HL-60 (cell line): ENCODE measurements around the gene CHURC1.

Experiments used
- GABPA ChIP-seq: IDR thresholded peaks from 2 replicates; pipeline ENCODE4 v1.6.1; 2012; ENCODE audit warnings: low read depth
- POLR2AphosphoS5 ChIP-seq: IDR thresholded peaks from 2 replicates; pipeline ENCODE4 v1.6.1; 2012; ENCODE audit warnings: low read depth
- SPI1 ChIP-seq: IDR thresholded peaks from 2 replicates; pipeline ENCODE4 v1.6.1; 2012; ENCODE audit warnings: low read depth, mild to moderate bottlenecking, borderline replicate concordance
- TF ChIP-seq, protein P1 (sequence below): IDR thresholded peaks from one replicate; pipeline ENCODE4 v1.5.1; 2011; ENCODE audit warnings: low read length, control low read depth, inconsistent platforms; ENCODE audit not compliant: insufficient read depth
- TF ChIP-seq, protein P2 (sequence below): IDR thresholded peaks from 2 replicates; pipeline ENCODE4 v1.6.1; 2012; ENCODE audit warnings: low read depth; ENCODE audit not compliant: insufficient replicate concordance

DNA sequence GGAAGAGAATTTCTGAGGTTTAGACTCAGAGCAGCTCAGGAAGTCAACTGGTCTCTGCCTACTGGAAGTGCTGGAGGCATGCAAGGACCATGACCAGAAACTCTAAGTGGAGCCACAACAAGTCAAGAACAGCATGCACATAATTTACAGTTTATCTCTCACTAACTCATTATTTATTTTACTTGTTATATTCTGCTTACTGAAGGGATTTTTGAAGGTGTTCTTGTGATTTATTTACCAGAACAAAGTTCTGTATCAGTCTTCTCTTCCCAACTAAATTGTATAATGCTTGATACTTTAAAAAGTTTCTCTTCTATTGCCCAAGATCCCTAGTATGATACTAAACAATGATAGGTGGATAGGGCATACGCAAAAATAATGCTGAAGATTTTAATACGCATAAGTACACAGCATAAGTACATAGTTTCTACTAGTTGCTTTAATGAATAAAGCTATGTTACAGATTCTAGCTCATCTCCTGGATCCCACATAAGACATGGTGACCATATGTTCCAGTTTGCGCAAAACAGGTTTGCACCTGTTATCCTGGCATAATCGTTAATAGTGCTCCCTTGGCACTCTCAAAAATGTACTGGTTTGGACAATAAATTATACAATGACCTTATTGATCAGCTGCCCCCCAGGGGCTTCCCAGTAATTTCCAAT lies 22.9 kb upstream of the CHURC1 start:
- TF ChIP-seq, protein P1, sequence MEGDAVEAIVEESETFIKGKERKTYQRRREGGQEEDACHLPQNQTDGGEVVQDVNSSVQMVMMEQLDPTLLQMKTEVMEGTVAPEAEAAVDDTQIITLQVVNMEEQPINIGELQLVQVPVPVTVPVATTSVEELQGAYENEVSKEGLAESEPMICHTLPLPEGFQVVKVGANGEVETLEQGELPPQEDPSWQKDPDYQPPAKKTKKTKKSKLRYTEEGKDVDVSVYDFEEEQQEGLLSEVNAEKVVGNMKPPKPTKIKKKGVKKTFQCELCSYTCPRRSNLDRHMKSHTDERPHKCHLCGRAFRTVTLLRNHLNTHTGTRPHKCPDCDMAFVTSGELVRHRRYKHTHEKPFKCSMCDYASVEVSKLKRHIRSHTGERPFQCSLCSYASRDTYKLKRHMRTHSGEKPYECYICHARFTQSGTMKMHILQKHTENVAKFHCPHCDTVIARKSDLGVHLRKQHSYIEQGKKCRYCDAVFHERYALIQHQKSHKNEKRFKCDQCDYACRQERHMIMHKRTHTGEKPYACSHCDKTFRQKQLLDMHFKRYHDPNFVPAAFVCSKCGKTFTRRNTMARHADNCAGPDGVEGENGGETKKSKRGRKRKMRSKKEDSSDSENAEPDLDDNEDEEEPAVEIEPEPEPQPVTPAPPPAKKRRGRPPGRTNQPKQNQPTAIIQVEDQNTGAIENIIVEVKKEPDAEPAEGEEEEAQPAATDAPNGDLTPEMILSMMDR: no peak
- TF ChIP-seq POLR2AphosphoS5 (no peak), SPI1 (no peak), GABPA (no peak)
- TF ChIP-seq, protein P2, sequence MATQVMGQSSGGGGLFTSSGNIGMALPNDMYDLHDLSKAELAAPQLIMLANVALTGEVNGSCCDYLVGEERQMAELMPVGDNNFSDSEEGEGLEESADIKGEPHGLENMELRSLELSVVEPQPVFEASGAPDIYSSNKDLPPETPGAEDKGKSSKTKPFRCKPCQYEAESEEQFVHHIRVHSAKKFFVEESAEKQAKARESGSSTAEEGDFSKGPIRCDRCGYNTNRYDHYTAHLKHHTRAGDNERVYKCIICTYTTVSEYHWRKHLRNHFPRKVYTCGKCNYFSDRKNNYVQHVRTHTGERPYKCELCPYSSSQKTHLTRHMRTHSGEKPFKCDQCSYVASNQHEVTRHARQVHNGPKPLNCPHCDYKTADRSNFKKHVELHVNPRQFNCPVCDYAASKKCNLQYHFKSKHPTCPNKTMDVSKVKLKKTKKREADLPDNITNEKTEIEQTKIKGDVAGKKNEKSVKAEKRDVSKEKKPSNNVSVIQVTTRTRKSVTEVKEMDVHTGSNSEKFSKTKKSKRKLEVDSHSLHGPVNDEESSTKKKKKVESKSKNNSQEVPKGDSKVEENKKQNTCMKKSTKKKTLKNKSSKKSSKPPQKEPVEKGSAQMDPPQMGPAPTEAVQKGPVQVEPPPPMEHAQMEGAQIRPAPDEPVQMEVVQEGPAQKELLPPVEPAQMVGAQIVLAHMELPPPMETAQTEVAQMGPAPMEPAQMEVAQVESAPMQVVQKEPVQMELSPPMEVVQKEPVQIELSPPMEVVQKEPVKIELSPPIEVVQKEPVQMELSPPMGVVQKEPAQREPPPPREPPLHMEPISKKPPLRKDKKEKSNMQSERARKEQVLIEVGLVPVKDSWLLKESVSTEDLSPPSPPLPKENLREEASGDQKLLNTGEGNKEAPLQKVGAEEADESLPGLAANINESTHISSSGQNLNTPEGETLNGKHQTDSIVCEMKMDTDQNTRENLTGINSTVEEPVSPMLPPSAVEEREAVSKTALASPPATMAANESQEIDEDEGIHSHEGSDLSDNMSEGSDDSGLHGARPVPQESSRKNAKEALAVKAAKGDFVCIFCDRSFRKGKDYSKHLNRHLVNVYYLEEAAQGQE: no peak
